ENCODE data around the gene SFTA2. TPM values are rescaled to one million over a fixed set of nuclear protein-coding genes. Genes with fewer than 3 reads are reported as not detected.

SFTA2 gene
- polyA plus RNA-seq, 4 donors: 0.95 to 1.3 (median 1.1) TPM

- DNase-seq (ENCODE audit: low read depth in 4 of 4, low spot score in 2 of 4): no peak
Observed at GRCh38 chr6:30881392-30882203, 50.4 kb downstream of the SFTA2 start.

Other genes starting within 250 kb of the SFTA2 start
- 10 to 100 TPM; 32.3 to 40.7 (median 37.6) TPM for gene PPP1R18, start 245.5 kb downstream of the SFTA2 start, polyA plus RNA-seq (ENCODE audit: insufficient read length in 4 of 4)
- gene NRM, start 241.2 kb downstream of the SFTA2 start, polyA plus RNA-seq (ENCODE audit: insufficient read length in 4 of 4): 10 to 100 TPM; 30.0 to 44.4 (median 36.6) TPM
- gene MDC1, start 214.9 kb downstream of the SFTA2 start, polyA plus RNA-seq (ENCODE audit: insufficient read length in 4 of 4): 10 to 100 TPM; 32.7 to 55.5 (median 43.6) TPM
- 1,000 to 10,000 TPM; 1,069 to 1,330 (median 1,244) TPM for gene TUBB, start 211.8 kb downstream of the SFTA2 start, polyA plus RNA-seq (ENCODE audit: insufficient read length in 4 of 4)
- 100 to 1,000 TPM; 141 to 148 (median 146) TPM for gene FLOT1, start 189.5 kb downstream of the SFTA2 start, polyA plus RNA-seq (ENCODE audit: insufficient read length in 4 of 4)
- 10 to 100 TPM; 19.0 to 29.8 (median 22.9) TPM for gene IER3, start 187.6 kb downstream of the SFTA2 start, polyA plus RNA-seq (ENCODE audit: insufficient read length in 4 of 4)
- 100 to 1,000 TPM; 141 to 222 (median 177) TPM for gene DDR1, start 47.7 kb downstream of the SFTA2 start, polyA plus RNA-seq (ENCODE audit: insufficient read length in 4 of 4)
- 10 to 100 TPM; 35.3 to 60.7 (median 45.6) TPM for gene GTF2H4, start 24.0 kb downstream of the SFTA2 start, polyA plus RNA-seq (ENCODE audit: insufficient read length in 4 of 4)
- gene VARS2, start 17.9 kb downstream of the SFTA2 start, polyA plus RNA-seq (ENCODE audit: insufficient read length in 4 of 4): 10 to 100 TPM; 28.6 to 54.8 (median 40.8) TPM
- under 1 TPM in 3 of 4 donors, not detected in 1; 0.07 to 0.13 (median 0.13) TPM for gene MUCL3, start 8.8 kb upstream of the SFTA2 start, polyA plus RNA-seq (ENCODE audit: insufficient read length in 4 of 4)
- under 1 TPM in 1 of 4 donors, not detected in 3; 0.03 TPM for gene MUC21, start 51.5 kb upstream of the SFTA2 start, polyA plus RNA-seq (ENCODE audit: insufficient read length in 4 of 4)
- gene MUC22, start 78.3 kb upstream of the SFTA2 start, polyA plus RNA-seq (ENCODE audit: insufficient read length in 4 of 4): not detected
- not detected for gene C6orf15, start 180.4 kb upstream of the SFTA2 start, polyA plus RNA-seq (ENCODE audit: insufficient read length in 4 of 4)
- under 1 TPM in 3 of 4 donors, not detected in 1; 0.05 to 0.34 (median 0.21) TPM for gene PSORS1C1, start 182.6 kb upstream of the SFTA2 start, polyA plus RNA-seq (ENCODE audit: insufficient read length in 4 of 4)
- gene CDSN, start 188.3 kb upstream of the SFTA2 start, polyA plus RNA-seq (ENCODE audit: insufficient read length in 4 of 4): not detected
- gene PSORS1C2, start 206.9 kb upstream of the SFTA2 start, polyA plus RNA-seq (ENCODE audit: insufficient read length in 4 of 4): under 1 TPM in 1 of 4 donors, not detected in 3; 0.22 TPM
- 10 to 100 TPM; 24.0 to 47.0 (median 34.0) TPM for gene CCHCR1, start 225.6 kb upstream of the SFTA2 start, polyA plus RNA-seq (ENCODE audit: insufficient read length in 4 of 4)
- gene TCF19, start 226.4 kb upstream of the SFTA2 start, polyA plus RNA-seq (ENCODE audit: insufficient read length in 4 of 4): 10 to 100 TPM; 17.1 to 20.8 (median 18.8) TPM
- 10 to 100 TPM in 1 of 4 donors, 1 to 10 TPM in 3; 1.8 to 10.1 (median 5.2) TPM for gene POU5F1, start 238.5 kb upstream of the SFTA2 start, polyA plus RNA-seq (ENCODE audit: insufficient read length in 4 of 4)